ENCODE measurements around the gene SENP3. TPM values are rescaled to one million over a fixed set of nuclear protein-coding genes. Genes with fewer than 3 reads are reported as not detected.

Gene SENP3
- total and polyA plus RNA-seq, 2 of the 13 experiments (the other 11 are each of a cell fraction or from before 2014, with no cell fraction given): 55.8 to 75.4 TPM

DNA sequence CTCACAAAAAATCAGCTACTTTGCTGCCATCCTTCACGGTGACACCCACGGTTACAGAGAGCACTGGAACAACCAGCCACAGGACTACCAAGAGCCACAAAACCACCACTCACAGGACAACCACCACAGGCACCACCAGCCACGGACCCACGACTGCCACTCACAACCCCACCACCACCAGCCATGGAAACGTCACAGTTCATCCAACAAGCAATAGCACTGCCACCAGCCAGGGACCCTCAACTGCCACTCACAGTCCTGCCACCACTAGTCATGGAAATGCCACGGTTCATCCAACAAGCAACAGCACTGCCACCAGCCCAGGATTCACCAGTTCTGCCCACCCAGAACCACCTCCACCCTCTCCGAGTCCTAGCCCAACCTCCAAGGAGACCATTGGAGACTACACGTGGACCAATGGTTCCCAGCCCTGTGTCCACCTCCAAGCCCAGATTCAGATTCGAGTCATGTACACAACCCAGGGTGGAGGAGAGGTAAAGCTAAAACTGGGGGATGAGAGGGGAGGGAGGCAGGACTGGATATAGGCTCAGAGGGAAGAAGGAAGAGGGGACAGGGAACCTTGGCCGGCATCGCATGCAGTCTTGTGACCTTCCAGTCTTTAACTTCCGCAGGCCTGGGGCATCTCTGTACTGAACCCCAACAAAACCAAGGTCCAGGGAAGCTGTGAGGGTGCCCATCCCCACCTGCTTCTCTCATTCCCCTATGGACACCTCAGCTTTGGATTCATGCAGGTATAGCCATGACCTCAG is 18.3 kb downstream of the SENP3 start:
- no peak overlapping the region for H2AFZ ChIP-seq (ENCODE audit: low read length)
- H3K27ac ChIP-seq (ENCODE audit: extremely low read length, insufficient read depth, low read length): peak overlapping the region; percentile 88
- H3K4me3 ChIP-seq (replicated peaks in 1 of 3; ENCODE audit: insufficient read depth in 1 of 3, low read depth in 2 of 3, low read length in 3 of 3): peak overlapping the region in 2 of 3 experiments; percentile 17 to 58; a peak in 4 of 6 replicates
- H4K20me1 ChIP-seq (ENCODE audit: insufficient read depth, low read length): peaks cover 43% of the 10 kb centered on the region
- in situ Hi-C loops (cut with HindIII; ENCODE audit: extremely low pct_ligation_motif_present, low pct_unique_long_range_greater_than_20kb): loop anchor here (10.0 kb wide), 1 partner anchor 265 kb away; no protein-coding TSS in a partner anchor
- no peaks in the 10 kb centered on the region; a peak in 1 of 5 replicates for H3K27me3 ChIP-seq (ENCODE audit: control insufficient read depth in 1 of 2, insufficient read depth in 2 of 2, low read length in 2 of 2)
- peaks cover 8 to 39% of the 10 kb centered on the region in 2 experiments for H3K36me3 ChIP-seq (replicated peaks in 1 of 2; ENCODE audit: control insufficient read depth in 1 of 2, insufficient read depth in 2 of 2, low read length in 2 of 2)
- no peaks in the 10 kb centered on the region for H3K9me3 ChIP-seq (ENCODE audit: low read length)
- 66% methylated on average over 11 of the region's 12 CpGs for WGBS (ENCODE audit: low lambda C conversion rate)
- H3K4me2 ChIP-seq (ENCODE audit: low read depth, low read length): peak overlapping the region; percentile 72
- peaks cover 82% of the 10 kb centered on the region for H3K4me1 ChIP-seq (ENCODE audit: insufficient read depth, low read length)
- H3K79me2 ChIP-seq (ENCODE audit: insufficient read depth, low read length): peaks cover 40% of the 10 kb centered on the region
- H3K9ac ChIP-seq (ENCODE audit: insufficient read depth, low read depth, low read length): peak overlapping the region; percentile 75
- ATAC-seq (peak; percentile 2), DNase-seq (ENCODE audit: low spot score) (no peak), FAIRE-seq (no peak)
- no TSS peak for BruUV-seq (replicated peaks)
- POLR2A ChIA-PET: interaction anchor here (0.7 to 3.6 kb wide), 19 partner anchors 8 to 544 kb away, joined by 3 to 37 read pairs (median 4); partner anchors contain the start of genes CHRNB1, FXR2, POLR2A and SAT2
- intact Hi-C loops (cut with micrococcal nuclease; ENCODE audit: unreplicated experiment): no loop called here
- CTCF ChIA-PET (ENCODE audit: low intra/inter-chr PET ratio, low total read pairs): no interaction called here
- TF ChIP-seq ZNF335 (CRISPR knock-in tag; IDR thresholded peaks at IDR 0.05) (no peak), SRSF4 (IDR thresholded peaks at IDR 0.05; ENCODE audit: low read depth, low read length, poor library complexity, severe bottlenecking) (no peak), HNRNPH1 (optimal IDR thresholded peaks at IDR 0.05; ENCODE audit: low read depth, low read length) (peak; percentile 39), ZNF781 (CRISPR knock-in tag; IDR thresholded peaks at IDR 0.05; ENCODE audit: borderline replicate concordance, not compliant biosample characterization) (no peak), ZNF292 (CRISPR knock-in tag; IDR thresholded peaks at IDR 0.05; ENCODE audit: borderline replicate concordance, low read depth) (no peak), PAX8 (CRISPR knock-in tag; IDR thresholded peaks at IDR 0.05; ENCODE audit: borderline replicate concordance) (0 out of 2 replicates have a peak, but pooled peaks have one; percentile 36), SPEN (CRISPR knock-in tag; IDR thresholded peaks at IDR 0.05; ENCODE audit: low read depth) (no peak), TCF7L2 (IDR thresholded peaks at IDR 0.05; ENCODE audit: low read depth, low read length) (no peak), ZNF556 (CRISPR knock-in tag; IDR thresholded peaks at IDR 0.05; ENCODE audit: borderline replicate concordance) (no peak), DPF2 (CRISPR knock-in tag; IDR thresholded peaks at IDR 0.05; ENCODE audit: borderline replicate concordance, low read depth) (0 out of 2 replicates have a peak, but pooled peaks have one; percentile 4), FOXC1 (CRISPR knock-in tag; IDR thresholded peaks at IDR 0.05; ENCODE audit: borderline replicate concordance) (no peak), ZNF672 (CRISPR knock-in tag; IDR thresholded peaks at IDR 0.05) (no peak), ZNF205 (CRISPR knock-in tag; IDR thresholded peaks at IDR 0.05) (no peak), NFYB (CRISPR knock-in tag; IDR thresholded peaks at IDR 0.05) (no peak), ELF3 (CRISPR knock-in tag; IDR thresholded peaks at IDR 0.05) (no peak), ZNF761 (CRISPR knock-in tag; conservative IDR thresholded peaks at IDR 0.05) (0 out of 2 replicates have a peak, but pooled peaks have one; percentile 24), CREM (IDR thresholded peaks at IDR 0.05) (no peak), CREM (CRISPR knock-in tag; IDR thresholded peaks at IDR 0.05) (no peak), PHF21A (CRISPR knock-in tag; IDR thresholded peaks at IDR 0.05) (no peak)
- TF ChIP-seq, protein P1, sequence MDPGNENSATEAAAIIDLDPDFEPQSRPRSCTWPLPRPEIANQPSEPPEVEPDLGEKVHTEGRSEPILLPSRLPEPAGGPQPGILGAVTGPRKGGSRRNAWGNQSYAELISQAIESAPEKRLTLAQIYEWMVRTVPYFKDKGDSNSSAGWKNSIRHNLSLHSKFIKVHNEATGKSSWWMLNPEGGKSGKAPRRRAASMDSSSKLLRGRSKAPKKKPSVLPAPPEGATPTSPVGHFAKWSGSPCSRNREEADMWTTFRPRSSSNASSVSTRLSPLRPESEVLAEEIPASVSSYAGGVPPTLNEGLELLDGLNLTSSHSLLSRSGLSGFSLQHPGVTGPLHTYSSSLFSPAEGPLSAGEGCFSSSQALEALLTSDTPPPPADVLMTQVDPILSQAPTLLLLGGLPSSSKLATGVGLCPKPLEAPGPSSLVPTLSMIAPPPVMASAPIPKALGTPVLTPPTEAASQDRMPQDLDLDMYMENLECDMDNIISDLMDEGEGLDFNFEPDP (CRISPR knock-in tag; conservative IDR thresholded peaks at IDR 0.05): 0 out of 2 replicates have a peak, but pooled peaks have one; percentile 55
- TF ChIP-seq, protein P2, sequence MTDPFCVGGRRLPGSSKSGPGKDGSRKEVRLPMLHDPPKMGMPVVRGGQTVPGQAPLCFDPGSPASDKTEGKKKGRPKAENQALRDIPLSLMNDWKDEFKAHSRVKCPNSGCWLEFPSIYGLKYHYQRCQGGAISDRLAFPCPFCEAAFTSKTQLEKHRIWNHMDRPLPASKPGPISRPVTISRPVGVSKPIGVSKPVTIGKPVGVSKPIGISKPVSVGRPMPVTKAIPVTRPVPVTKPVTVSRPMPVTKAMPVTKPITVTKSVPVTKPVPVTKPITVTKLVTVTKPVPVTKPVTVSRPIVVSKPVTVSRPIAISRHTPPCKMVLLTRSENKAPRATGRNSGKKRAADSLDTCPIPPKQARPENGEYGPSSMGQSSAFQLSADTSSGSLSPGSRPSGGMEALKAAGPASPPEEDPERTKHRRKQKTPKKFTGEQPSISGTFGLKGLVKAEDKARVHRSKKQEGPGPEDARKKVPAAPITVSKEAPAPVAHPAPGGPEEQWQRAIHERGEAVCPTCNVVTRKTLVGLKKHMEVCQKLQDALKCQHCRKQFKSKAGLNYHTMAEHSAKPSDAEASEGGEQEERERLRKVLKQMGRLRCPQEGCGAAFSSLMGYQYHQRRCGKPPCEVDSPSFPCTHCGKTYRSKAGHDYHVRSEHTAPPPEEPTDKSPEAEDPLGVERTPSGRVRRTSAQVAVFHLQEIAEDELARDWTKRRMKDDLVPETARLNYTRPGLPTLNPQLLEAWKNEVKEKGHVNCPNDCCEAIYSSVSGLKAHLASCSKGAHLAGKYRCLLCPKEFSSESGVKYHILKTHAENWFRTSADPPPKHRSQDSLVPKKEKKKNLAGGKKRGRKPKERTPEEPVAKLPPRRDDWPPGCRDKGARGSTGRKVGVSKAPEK (CRISPR knock-in tag; IDR thresholded peaks at IDR 0.05; ENCODE audit: borderline replicate concordance): no peak
